MM.1S (cell line): ENCODE data around the gene GPS1.

Experiments used
- CTCF ChIP-seq: fragments of 300-600 bp; sonication (generic); IDR thresholded peaks from 2 replicates; pipeline ENCODE4 v1.5.1; 2016; ENCODE audit warnings: antibody characterized with exemption, low read length, mixed read lengths
- EZH2 ChIP-seq: fragments of 300-600 bp; sonication (generic); optimal IDR thresholded peaks from 2 replicates; pipeline ENCODE3; 2017; ENCODE audit warnings: low read depth, mild to moderate bottlenecking, antibody characterized with exemption, low read length, mixed read lengths

GRCh38 chr17:82096709-82097183 is 45.0 kb downstream of the GPS1 start:
- no peak for TF ChIP-seq EZH2
- TF ChIP-seq CTCF = no peak
